CD4-positive, alpha-beta T cell treated with Interleukin-1 beta for 1 hour (primary cell): Measurements from ENCODE around the gene CIAPIN1.
"Not testable (repeated sequence)": the region's sequence is repeated elsewhere in the genome, so short reads cannot be mapped to it uniquely, and the experiment has no call there.

Experiments
- DNase-seq, 2 donors: peaks; one replicate each; pipeline ENCODE4 v3.0.0-alpha.2; 2020 to 2022

Gene CIAPIN1

GRCh38 chr16:57476546-57477410 lies 29.6 kb upstream of the CIAPIN1 start:
- DNase-seq, result no peak

GRCh38 chr16:57475711-57476339 lies 28.6 kb upstream of the CIAPIN1 start:
- DNase-seq, result peak; percentile 65 to 77

- no peak for DNase-seq
These were observed 27.8 kb upstream of the CIAPIN1 start for GRCh38 chr16:57474671-57475661.

- no peak for DNase-seq
These were observed 26.7 kb upstream of the CIAPIN1 start for GRCh38 chr16:57473906-57474305.

GRCh38 chr16:57473176-57473840 lies 26.1 kb upstream of the CIAPIN1 start:
- DNase-seq, result no peak

GRCh38 chr16:57472665-57473060 lies 25.5 kb upstream of the CIAPIN1 start:
- DNase-seq, result no peak

GRCh38 chr16:57471852-57472664 lies 24.9 kb upstream of the CIAPIN1 start:
- DNase-seq, result no peak

GRCh38 chr16:57471209-57471608 lies 24.0 kb upstream of the CIAPIN1 start:
- DNase-seq, result no peak

GRCh38 chr16:57470711-57471110 lies 23.5 kb upstream of the CIAPIN1 start:
- DNase-seq, result no peak

- DNase-seq, result no peak
These were observed 22.8 kb upstream of the CIAPIN1 start for GRCh38 chr16:57469917-57470470.

- no peak for DNase-seq
These were observed 21.9 kb upstream of the CIAPIN1 start for GRCh38 chr16:57469046-57469445.

- DNase-seq, result no peak
These were observed 21.2 kb upstream of the CIAPIN1 start for GRCh38 chr16:57468346-57468745.

GRCh38 chr16:57464523-57464922 lies 17.3 kb upstream of the CIAPIN1 start:
- no peak for DNase-seq

- DNase-seq, result no peak
These were observed 15.8 kb upstream of the CIAPIN1 start for GRCh38 chr16:57462978-57463362.

- DNase-seq, result peak; percentile 90 to 94
These were observed 15.2 kb upstream of the CIAPIN1 start, which contains the start of gene POLR2C for GRCh38 chr16:57462209-57462977. Gene POLR2C (plus strand): TSS chr16:57462679. CDS start chr16:57462725, 46 bp downstream.

GRCh38 chr16:57452021-57452420 lies 4.8 kb upstream of the CIAPIN1 start:
- no peak for DNase-seq

- DNase-seq, result peak; percentile 22 to 36
These were observed 527 bp downstream of the CIAPIN1 start for GRCh38 chr16:57446531-57447185.

- DNase-seq, result no peak
These were observed 1.7 kb downstream of the CIAPIN1 start for GRCh38 chr16:57445510-57445909.

- no peak for DNase-seq
These were observed 2.5 kb downstream of the CIAPIN1 start for GRCh38 chr16:57444711-57445110.

- not testable (repeated sequence) for DNase-seq
These were observed 6.6 kb downstream of the CIAPIN1 start for GRCh38 chr16:57440551-57440950.
